ENCODE results near the gene PCBP4.

Gene PCBP4

GRCh38 chr3:51962854-51963530 is 4.3 kb downstream of the PCBP4 start:
- no peak for TF ChIP-seq CTCF (conservative IDR thresholded peaks at IDR 0.05)
- no peak overlapping the region for H3K27ac ChIP-seq

DNA sequence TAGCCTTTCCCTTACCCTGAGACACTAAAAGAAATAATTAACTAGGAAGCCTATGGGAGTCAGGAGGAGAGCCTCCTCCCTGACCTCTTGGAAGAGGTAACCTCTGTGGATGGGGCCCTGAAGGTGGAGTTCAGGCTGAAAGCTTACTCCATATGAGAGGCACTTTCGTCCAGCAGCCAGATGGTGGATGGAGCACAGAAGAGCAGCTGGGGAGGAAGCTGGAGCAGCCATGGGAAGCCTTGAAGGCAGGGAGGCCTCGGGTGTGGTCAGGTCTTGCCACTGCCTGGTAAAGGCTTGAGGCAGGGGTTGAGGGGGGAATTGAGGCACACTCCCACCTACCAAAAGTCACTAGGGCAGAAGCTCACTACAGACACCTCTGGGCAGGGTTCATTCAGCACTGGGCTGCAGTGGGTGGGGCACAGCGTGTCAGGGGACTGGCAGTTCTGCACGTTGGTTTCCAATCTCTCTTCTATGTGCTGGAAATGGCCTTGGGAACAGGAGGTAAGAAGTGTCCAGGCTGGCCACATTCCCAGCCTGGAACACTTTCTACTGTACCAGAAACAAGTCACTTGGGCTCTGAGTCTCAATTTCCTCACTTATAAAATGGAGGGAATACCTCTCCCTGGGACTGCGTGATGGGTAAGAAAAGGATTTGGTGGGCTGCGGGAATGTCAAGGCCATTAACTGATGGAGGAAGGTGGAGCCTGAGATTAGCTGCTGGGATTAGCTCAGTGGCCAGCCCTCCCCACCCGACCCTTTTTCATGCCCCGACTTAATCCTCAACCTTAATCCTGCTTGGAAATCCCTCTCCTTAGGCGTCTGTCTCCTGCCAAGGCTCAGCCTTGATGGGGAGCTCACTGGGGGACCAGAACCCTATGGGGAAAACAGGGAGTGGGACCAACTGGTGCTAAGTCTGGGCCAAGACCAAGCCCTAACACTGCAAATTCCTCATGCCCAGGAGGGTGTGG is 5.4 kb downstream of the PCBP4 start:
- TF ChIP-seq CTCF (conservative IDR thresholded peaks at IDR 0.05) = no peak
- H3K27ac ChIP-seq = no peak overlapping the region

DNA sequence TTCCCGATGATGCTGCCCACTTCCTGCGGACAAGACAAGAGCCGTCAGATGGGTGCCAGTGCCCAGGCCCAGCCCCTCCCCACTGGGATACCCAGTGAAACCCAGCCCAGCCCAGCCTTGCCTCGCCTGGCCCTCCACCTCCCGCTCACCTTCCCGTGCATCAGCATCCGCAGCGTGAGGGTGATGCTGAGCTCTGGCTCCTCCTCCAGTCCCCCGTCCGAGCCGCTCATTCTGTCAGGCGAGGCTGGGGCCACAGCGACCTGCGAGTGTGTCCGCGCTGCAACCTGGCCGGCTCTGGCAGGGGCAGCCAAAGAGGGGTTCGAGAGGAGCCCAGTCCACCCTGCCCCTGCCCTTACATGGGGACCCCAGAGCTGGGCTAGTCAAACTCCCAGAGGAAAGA is 6.2 kb downstream of the PCBP4 start:
- no peak for TF ChIP-seq CTCF (conservative IDR thresholded peaks at IDR 0.05)
- no peak overlapping the region for H3K27ac ChIP-seq

DNA sequence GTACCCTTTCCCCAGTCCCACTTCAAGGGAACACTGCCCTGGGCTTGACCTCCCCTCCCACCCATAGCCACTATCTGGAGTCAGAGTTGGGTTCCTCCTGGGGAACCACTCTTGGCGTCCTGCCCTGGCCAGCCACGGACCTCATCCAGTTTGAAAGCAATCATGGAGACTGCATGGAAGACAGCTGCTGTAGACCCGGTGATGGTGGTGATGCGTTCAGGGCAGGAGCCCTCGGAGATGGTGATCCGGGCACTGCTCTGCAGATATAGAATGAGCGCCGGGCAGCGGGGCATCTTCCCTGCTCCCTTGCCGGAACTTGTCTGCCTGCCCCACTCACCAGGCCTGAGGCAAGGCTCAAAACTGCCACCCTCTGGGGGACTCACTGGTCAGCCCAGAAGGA is 6.9 kb downstream of the PCBP4 start:
- no peak for TF ChIP-seq CTCF (conservative IDR thresholded peaks at IDR 0.05)

DNA sequence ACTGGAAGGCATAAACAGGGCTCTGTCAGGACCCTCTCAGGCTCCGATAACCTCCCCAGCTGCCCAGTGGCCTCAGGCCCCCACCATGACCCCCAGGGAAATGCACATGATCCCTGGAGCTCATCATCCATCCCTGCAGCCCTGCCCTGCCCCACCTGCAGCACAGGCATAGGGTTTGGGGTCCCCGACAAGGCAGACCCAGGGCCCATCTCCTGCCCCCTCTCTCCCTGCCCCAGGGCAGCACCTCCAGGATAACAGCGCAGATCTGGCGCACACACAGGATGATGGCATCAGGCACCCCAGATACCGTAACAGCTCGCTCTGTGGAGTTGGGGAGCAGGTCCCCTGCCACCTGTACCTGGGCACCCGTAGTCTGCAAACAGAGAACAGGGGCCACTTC is 7.6 kb downstream of the PCBP4 start:
- TF ChIP-seq CTCF (conservative IDR thresholded peaks at IDR 0.05) = no peak
- no peak overlapping the region for H3K27ac ChIP-seq

More for the DNA sequence above, 6.9 kb downstream of the PCBP4 start:
- no peak overlapping the region for H3K27ac ChIP-seq

- no peak overlapping the region for H3K27ac ChIP-seq
- no peak for TF ChIP-seq CTCF (conservative IDR thresholded peaks at IDR 0.05)
Measured at GRCh38 chr3:51958603-51959521, 8.4 kb downstream of the PCBP4 start.

Measured in VCaP (cell line).